NCI-H1105 treated with DMSO at 0.1 percent for 48 hours (cell line): ENCODE measurements around the gene HLA-DOA.

Source experiments
- DNase-seq: peaks from one replicate; lab custom pipeline; 2025; lab: John Stamatoyannopoulos, UW

HLA-DOA gene

DNA sequence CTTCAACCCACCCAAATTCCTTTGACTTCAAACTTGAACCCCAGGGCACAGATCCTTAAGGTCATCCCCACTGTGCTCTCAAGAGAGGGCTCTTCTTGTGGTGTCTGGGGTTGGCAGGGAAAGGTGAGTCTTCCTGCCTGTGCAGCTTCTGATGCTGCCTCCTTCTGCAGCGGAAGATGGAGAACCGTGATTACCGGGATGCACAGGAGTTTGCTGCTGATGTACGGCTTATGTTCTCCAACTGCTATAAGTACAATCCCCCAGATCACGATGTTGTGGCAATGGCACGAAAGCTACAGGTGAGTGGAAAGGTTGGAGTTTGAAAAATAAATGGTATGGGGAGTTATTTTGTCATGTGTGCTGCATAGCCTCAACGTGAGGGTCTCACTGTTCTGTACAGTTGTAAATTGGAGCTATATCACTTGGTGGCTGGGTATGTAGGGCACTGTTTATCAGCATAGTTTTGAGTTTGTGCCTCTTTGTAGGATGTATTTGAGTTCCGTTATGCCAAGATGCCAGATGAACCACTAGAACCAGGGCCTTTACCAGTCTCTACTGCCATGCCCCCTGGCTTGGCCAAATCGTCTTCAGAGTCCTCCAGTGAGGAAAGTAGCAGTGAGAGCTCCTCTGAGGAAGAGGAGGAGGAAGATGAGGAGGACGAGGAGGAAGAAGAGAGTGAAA is 32.0 kb downstream of the HLA-DOA start:
- no peak for DNase-seq

- DNase-seq, result no peak
Observed at GRCh38 chr6:32976334-32977069, 32.9 kb downstream of the HLA-DOA start.

DNA sequence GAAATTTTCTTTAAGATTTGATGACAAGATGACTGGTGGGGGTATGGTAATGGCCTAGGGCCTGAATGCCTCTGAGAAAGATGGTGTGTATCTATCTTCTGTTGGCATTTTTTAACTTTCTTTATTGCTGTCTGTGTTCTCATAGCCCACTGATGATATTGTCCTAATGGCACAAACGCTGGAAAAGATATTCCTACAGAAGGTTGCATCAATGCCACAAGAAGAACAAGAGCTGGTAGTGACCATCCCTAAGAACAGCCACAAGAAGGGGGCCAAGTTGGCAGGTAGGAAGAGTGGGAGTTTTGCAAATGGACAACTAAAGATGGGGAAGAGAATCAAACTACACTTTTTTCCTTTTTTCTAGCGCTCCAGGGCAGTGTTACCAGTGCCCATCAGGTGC is 33.5 kb downstream of the HLA-DOA start:
- DNase-seq, result no peak

GRCh38 chr6:32974541-32975308 is 34.7 kb downstream of the HLA-DOA start:
- no peak for DNase-seq

DNA sequence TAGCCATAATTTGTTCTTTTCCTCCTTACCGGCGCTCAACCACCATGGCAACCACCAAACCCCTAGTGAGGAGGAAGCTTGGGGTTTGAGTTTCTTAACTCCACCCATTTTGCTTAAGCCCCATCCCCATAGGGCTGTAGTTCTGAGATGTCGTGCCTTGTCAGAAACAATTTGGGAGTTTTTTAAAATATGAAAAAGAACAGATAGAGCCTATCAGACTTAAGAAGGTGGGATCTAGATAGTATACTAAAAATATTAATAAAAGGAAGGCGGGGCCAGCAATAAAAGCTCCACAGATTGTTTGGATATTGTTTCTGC is 35.4 kb downstream of the HLA-DOA start:
- DNase-seq, result peak; percentile 23

- DNase-seq, result peak; percentile 62
Observed at GRCh38 chr6:32973144-32974015, 36.0 kb downstream of the HLA-DOA start.

DNA sequence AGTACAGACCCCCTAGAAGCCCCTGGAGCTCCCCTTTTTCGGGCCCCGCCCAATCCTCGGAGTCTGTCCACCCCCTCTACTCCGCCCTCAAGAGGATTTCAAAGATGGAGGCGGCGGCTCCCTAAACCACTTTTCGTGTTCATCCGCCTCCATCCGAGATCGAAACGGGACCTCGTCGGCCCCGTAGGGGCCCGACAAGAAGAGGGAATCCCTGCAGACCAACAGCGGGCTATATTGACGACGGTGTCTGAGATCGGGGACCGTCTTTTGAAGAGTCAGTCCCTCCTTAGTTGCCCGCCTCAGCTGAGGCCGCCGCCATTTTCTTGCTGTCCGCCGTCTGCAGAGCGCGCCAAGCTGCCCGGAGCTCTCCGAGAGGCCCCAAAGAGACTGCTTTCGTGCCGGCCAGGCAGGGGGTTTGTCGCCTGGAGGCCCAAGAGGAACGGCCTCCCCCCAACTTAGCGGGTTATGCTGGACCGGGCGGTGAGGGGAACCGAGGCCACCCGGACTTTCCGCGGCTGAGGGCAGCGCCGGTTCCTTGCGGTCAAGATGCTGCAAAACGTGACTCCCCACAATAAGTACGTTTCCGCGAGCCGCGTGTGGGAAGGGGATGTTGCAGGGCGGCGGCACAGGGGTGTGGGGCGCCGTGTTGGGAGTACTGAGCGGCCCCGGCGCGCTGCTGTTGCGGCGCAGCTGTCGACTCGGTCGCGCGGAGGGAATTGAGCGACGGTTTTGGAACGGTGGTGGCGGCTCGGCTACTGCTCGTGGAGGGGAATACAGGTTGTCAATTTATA is 36.8 kb downstream of the HLA-DOA start:
- DNase-seq, result peak; percentile 77

- DNase-seq, result peak; percentile 100
Observed at GRCh38 chr6:32971581-32972352, 37.6 kb downstream of the HLA-DOA start.

- DNase-seq, result no peak
Observed at GRCh38 chr6:32971242-32971580, 38.2 kb downstream of the HLA-DOA start.

DNA sequence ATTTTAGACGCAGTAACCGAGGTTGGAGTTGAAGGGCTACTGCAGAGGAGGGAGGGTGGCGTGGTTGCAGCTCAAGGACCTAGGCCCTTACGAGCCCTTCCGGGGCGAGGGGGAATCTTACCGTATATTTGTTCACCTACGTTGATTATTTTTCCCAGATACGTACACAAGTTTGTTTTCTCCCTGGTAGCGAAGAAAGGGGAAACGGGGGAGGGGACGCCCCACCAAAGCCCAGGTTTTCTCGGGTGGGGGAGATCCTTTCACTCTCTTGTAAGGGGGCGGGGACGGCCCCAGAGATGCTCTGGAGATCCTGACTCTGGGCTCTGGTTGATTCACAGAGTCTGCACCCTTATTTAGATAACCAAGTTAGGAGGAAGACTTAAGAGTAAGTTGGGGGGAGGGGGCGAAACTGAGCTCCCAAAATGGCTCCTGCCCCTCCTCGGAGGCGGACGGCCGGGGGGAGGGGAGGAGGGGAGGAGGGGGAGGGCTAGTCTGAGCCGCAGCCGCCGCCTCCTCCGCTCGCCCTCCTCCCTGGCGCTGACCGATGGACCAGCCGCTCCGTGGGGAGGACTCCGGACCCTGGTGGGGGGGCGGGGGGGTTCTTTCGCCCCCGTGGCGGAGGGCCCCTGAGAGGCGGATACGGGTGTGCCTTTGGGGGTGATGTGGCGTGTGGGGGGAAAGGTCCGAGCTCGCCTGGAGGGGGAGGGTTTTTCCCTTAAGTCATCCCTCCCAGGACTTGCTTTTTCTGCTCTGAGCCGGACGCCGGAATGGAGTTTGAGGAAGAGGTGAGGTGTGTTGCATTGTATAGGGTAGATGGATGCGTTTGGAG is 38.8 kb downstream of the HLA-DOA start:
- DNase-seq, result peak; percentile 64

DNA sequence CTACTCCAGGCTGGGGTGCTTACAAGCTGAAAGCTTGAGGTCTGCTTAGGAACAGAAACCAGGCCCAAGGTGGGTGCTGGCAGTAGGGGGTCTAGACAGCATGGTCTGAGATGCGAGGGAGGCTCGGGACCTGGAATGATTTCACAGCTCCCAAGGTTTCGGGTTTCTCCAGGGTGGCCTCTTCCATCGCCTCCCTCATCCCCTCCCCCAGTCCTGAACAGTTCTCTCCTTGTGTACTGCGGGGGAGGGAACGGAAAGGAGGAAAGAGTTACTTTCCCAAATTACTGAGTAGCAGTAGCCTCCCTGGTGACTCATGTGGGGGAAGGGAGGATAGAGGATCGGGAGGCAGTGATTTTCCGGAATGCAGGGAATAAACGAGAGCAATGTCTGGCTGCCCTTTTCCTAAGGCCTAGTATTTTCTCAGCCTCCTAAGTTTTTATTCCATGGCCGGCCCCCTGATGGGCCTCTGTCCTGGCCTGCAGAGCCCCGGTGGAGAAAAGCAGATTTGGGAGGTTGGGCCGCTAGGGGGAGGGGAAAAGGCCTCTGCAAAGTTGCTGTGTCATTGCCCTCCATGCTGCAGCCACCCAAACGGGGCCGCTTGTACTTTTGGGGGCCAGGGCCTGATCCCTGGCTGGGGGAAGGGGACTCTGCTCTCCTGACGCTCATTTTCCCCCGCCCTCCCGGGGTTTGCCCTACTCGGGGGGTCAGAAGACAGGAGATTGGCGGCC is 39.5 kb downstream of the HLA-DOA start:
- peak; percentile 79 for DNase-seq

DNA sequence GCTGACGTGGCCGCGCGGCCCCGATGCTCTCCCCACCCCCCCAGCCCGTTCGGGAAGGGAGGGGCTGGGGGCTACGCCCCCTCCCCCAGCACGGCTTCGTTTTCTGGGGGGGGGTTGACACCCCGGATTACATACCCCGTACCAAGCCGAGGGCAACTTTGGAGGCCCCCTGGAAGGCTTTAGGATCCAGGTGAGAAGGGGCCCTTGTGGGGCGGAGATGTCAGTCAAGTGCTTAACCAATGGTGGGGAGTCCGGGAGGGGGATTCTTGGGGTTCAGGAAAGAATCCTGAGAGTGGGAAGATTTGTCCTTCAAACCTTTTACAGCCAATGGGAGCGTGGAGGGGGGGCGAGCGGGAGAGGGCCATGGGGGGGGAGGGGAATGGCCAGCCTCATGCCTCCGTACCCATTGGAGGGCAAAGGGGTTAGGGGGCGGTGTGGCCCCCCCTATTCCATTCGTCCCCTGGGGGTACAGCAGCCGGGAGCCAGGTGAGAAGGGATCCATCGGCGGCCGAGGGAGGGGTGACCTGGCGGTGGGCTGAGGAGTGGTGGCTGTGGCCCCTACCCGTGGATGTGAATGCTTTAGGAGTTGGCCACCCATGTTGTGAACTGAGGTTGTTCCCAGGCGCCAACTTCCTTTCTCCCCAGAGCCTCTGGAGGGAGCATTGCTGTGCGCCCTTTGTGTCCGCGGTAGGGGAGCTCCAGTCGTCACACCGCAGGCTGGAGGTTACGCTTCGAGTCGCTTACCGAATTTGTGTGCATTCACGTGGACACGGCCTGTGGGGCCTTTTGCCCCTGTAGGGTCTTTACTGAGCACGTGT is 40.3 kb downstream of the HLA-DOA start:
- peak; percentile 71 for DNase-seq

GRCh38 chr6:32968093-32968866 is 41.1 kb downstream of the HLA-DOA start, which contains the start of gene BRD2:
BRD2 (plus strand) TSS chr6:32968594; CDS start chr6:32972899, 4,305 bp downstream.
- peak; percentile 93 for DNase-seq

- peak; percentile 80 for DNase-seq
Observed at GRCh38 chr6:32967151-32968091, 42.0 kb downstream of the HLA-DOA start.

DNA sequence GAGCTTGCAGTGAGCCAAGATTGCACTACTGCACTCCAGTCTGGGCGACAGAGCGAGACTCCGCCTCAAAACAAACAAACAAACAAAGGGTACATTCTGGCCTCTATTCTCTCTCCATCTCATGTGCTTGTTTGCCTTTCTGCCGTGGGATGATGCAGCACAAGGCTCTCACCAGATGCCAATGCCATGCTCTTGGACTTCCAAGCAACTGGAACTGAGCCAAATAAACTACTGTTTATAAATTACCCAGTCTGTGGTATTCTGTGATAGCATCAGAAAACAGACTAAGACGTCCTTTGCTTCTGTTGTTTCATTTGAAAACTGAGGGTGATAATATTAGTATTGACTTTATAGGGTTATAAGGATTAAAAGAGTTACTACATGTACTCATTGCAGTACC is 44.6 kb downstream of the HLA-DOA start:
- no peak for DNase-seq

GRCh38 chr6:32963866-32964265 is 45.5 kb downstream of the HLA-DOA start:
- no peak for DNase-seq
